Skeletal muscle tissue (tissue), 4 donors: ENCODE data around the gene CDH4. TPM values are rescaled to one million over a fixed set of nuclear protein-coding genes. Genes with fewer than 3 reads are reported as not detected.

ENCODE experiments used
- H3K27ac ChIP-seq: one replicate; pipeline ENCODE4 v1.7.0; 2013; ENCODE audit warnings: mild to moderate bottlenecking, low read depth, low read length, inconsistent platforms
- H3K27me3 ChIP-seq, 3 donors: one replicate each; pipeline ENCODE4 v1.7.0; 2013; ENCODE audit warnings: low read length in 3 of 3; ENCODE audit not compliant: control insufficient read depth in 3 of 3, insufficient read depth in 3 of 3
- H3K36me3 ChIP-seq, 3 donors: one replicate each; pipeline ENCODE4 v1.7.0; 2013; ENCODE audit warnings: low read length in 3 of 3; ENCODE audit not compliant: control insufficient read depth in 3 of 3, insufficient read depth in 3 of 3
- H3K4me1 ChIP-seq, 3 donors: one replicate each; pipeline ENCODE4 v1.7.0; 2013; ENCODE audit warnings: low read length in 3 of 3, mild to moderate bottlenecking in 3 of 3; ENCODE audit not compliant: control insufficient read depth in 3 of 3, insufficient read depth in 3 of 3
- H3K4me3 ChIP-seq, 3 donors: one replicate each; pipeline ENCODE4 v1.7.0; 2013; ENCODE audit warnings: low read length in 3 of 3
- H3K9ac ChIP-seq, 3 donors: one replicate each; pipeline ENCODE4 v1.7.0; 2013; ENCODE audit warnings: low read length in 3 of 3, mild to moderate bottlenecking in 3 of 3, moderate library complexity in 2 of 3, low read depth in 1 of 3
- H3K9me3 ChIP-seq, 3 donors: one replicate each; pipeline ENCODE4 v1.7.0; 2013; ENCODE audit warnings: low read length in 3 of 3; ENCODE audit not compliant: control insufficient read depth in 3 of 3
- total RNA-seq: library from RNA; depleted of rRNA; stranded (reverse); fragments of >200 nt; gene quantifications from one replicate; pipeline ENCODE4 v1.2.3, GENCODE V29; 2014
- donor health status: Osteomylitis.

Gene CDH4
- total RNA-seq, 1 donor from 2014 or later = 0.52 TPM

DNA sequence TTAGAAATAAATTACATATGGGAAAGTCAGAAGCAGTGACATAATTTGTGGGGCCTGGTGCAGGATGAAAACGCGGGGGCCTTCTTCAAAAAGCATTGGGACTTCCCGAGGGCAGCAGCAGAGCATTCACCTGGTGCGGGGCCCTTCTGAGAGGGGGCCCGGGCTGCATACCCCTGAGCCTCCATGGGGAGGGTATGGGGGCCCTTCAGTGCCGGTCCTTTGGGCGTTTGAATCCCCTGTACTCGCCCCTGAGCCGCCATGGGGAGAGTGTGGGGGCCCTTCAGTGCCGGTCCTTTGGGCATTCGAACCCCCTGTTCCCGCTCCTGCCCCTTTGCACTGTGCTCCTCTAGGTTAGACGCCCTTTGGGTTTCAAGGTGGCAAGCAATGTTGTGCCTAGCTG, 283.5 kb downstream of the CDH4 start:
- H3K9me3 ChIP-seq = no peaks in the 10 kb centered on the region
- H3K9ac ChIP-seq = no peak overlapping the region
- H3K27ac ChIP-seq = no peak overlapping the region
- no peaks in the 10 kb centered on the region for H3K4me1 ChIP-seq
- H3K4me3 ChIP-seq = no peak overlapping the region
- H3K27me3 ChIP-seq = peaks cover 0 to 12% (median 5%) of the 10 kb centered on the region in 3 donors
- no peaks in the 10 kb centered on the region for H3K36me3 ChIP-seq

GRCh38 chr20:61535956-61536355, 283.9 kb downstream of the CDH4 start:
- Histone ChIP-seq H3K27ac (no peak overlapping the region), H3K36me3 (no peaks in the 10 kb centered on the region), H3K27me3 (peaks cover 0 to 12% (median 5%) of the 10 kb centered on the region in 3 donors), H3K4me1 (no peaks in the 10 kb centered on the region), H3K4me3 (no peak overlapping the region), H3K9me3 (no peaks in the 10 kb centered on the region), H3K9ac (no peak overlapping the region)

DNA sequence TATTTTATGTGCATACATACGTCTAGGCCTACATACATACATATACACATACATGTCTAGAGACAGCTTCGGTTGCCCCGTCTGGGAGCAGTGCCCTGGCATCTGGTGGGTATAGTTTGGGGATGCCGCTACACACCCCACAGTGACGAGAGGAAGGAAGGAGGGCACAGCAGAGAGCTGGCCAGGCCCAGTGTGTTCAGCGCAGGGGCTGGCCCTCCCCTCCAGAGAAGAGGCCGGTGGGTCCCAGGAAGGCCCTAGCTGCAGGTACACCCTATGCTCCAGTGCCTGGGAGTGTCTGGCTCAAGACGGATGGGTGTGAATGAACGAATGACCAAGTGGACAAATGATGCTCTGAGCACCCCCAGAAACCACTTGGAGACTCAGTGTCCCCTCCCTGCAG, 284.6 kb downstream of the CDH4 start:
- H3K4me1 ChIP-seq = no peaks in the 10 kb centered on the region
- H3K27ac ChIP-seq = no peak overlapping the region
- H3K9me3 ChIP-seq = no peaks in the 10 kb centered on the region
- H3K4me3 ChIP-seq = no peak overlapping the region
- H3K27me3 ChIP-seq = peaks cover 0 to 12% (median 5%) of the 10 kb centered on the region in 3 donors
- no peaks in the 10 kb centered on the region for H3K36me3 ChIP-seq
- no peak overlapping the region for H3K9ac ChIP-seq

DNA sequence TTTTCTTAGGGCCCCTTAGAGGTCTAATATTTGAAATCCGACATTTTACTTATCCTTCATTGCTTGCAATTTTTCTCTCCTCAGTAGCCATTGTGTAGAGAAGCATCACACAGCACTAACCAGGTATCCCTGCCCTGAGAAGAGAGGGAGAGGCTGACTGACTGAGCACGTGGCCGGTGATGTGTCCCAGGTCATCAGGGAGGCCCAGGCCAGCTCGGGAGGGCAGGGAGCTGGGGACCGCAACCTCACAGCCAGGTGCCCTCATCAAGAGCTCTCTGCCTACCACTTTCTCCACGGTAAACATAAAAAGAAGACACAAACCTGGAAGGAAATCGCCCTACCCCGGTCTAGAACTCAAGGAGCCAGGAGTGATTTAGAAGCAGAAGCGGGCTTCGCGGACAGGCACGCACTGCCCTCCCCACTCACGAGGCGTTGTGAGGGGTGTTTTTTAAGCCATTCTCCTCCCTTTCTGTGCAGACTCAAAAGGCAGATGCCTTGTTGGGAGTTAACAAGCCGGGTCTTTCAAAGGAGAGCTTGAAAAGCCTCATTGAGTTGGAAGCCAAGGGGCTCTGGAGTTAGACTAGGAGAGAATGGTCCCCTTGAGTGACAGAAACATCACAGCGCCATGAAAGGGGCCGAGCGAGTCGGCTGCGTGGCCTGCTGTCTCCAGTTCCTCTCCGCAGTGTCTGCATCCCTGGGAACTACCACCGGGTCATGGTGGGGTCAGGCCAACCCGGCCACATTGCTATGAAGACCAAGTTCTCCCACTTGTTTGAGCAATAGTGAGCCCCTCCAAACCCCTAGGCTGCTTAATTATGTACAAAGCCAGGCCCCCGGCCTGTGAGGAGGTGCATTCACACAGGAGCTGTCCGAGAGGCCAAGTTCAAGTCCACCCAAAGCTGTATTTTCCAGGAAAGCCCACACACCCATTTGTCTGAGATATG, 285.4 kb downstream of the CDH4 start:
- H3K4me3 ChIP-seq = no peak overlapping the region
- H3K27ac ChIP-seq = no peak overlapping the region
- H3K9me3 ChIP-seq = no peaks in the 10 kb centered on the region
- H3K9ac ChIP-seq = no peak overlapping the region
- peaks cover 0 to 8% (median 4%) of the 10 kb centered on the region in 3 donors for H3K27me3 ChIP-seq
- H3K36me3 ChIP-seq = no peaks in the 10 kb centered on the region
- H3K4me1 ChIP-seq = no peaks in the 10 kb centered on the region

- H3K4me1 ChIP-seq = no peaks in the 10 kb centered on the region
- H3K27ac ChIP-seq = no peak overlapping the region
- H3K9ac ChIP-seq = no peak overlapping the region
- H3K27me3 ChIP-seq = peaks cover 0 to 6% (median 2%) of the 10 kb centered on the region in 3 donors
- H3K9me3 ChIP-seq = no peaks in the 10 kb centered on the region
- no peak overlapping the region for H3K4me3 ChIP-seq
- H3K36me3 ChIP-seq = no peaks in the 10 kb centered on the region
Observed at GRCh38 chr20:61538183-61538942, 286.3 kb downstream of the CDH4 start.

GRCh38 chr20:61538943-61539265, 286.8 kb downstream of the CDH4 start:
- Histone ChIP-seq H3K9me3 (no peaks in the 10 kb centered on the region), H3K4me1 (no peaks in the 10 kb centered on the region), H3K27me3 (peaks cover 0 to 6% (median 2%) of the 10 kb centered on the region in 3 donors), H3K4me3 (no peak overlapping the region), H3K9ac (no peak overlapping the region), H3K36me3 (no peaks in the 10 kb centered on the region), H3K27ac (no peak overlapping the region)

DNA sequence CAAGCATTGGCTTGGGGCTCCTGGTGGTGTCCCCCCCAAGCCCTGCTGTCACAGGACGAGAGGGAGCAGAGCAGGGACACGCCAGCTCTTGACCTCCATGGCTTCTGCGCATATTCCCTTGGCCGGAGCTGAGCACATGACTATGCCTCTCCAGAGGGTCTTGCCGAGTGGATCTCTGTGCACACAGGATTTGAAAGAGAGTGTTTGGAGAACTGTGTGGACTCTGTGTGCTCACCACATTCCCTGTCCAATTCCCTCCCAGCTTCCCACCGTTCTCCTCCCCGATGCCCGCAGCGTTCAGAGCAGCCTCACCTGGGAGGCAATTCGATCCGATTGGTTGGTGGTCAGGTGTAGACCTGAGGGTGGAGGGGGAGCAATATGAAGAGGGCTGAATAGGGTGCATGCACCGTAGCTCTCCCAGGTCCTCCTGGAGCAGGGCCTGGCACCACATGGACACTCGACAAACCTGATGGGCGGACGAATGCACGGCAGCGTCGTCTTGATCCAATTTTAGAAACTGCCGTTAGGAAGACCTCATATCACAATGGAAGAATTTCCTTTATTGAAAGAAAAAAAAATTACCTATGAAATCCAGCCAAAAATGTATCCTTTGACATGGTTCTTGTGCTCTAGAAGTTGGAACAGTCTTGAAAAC, 287.8 kb downstream of the CDH4 start:
- H3K36me3 ChIP-seq = no peaks in the 10 kb centered on the region
- H3K4me3 ChIP-seq = no peak overlapping the region
- no peaks in the 10 kb centered on the region for H3K4me1 ChIP-seq
- no peak overlapping the region for H3K27ac ChIP-seq
- H3K27me3 ChIP-seq = peaks cover 0 to 9% (median 5%) of the 10 kb centered on the region in 3 donors
- no peaks in the 10 kb centered on the region for H3K9me3 ChIP-seq
- no peak overlapping the region for H3K9ac ChIP-seq

- no peaks in the 10 kb centered on the region for H3K4me1 ChIP-seq
- H3K4me3 ChIP-seq = no peak overlapping the region
- no peaks in the 10 kb centered on the region for H3K9me3 ChIP-seq
- H3K27ac ChIP-seq = no peak overlapping the region
- H3K9ac ChIP-seq = no peak overlapping the region
- no peaks in the 10 kb centered on the region for H3K36me3 ChIP-seq
- H3K27me3 ChIP-seq = peaks cover 0 to 16% (median 4%) of the 10 kb centered on the region in 3 donors
Observed at GRCh38 chr20:61541537-61541936, 289.5 kb downstream of the CDH4 start.

DNA sequence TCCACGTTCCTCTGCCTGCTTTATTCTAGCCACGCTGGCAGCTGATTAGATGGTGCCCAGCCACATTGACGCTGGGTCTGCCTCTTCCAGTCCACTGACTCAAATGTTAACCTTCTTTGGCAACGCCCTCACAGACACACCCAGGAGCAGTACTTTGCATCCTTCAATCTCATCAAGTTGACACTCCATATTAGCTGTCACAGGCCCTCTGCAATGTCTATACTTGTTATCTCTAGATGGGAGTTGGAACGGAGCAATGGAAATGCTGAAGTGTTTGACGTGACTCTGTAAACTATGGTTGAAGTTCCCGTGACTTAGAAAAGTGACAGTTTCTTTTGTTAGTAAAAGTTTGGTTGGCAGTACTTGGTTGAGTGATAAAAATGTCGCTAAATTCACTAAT, 291.0 kb downstream of the CDH4 start:
- Histone ChIP-seq H3K27ac (no peak overlapping the region), H3K27me3 (peaks cover 0 to 22% (median 4%) of the 10 kb centered on the region in 3 donors), H3K9me3 (no peaks in the 10 kb centered on the region), H3K9ac (no peak overlapping the region), H3K4me3 (no peak overlapping the region), H3K4me1 (no peaks in the 10 kb centered on the region), H3K36me3 (no peaks in the 10 kb centered on the region)
